Esophagus muscularis mucosa (tissue), 4 donors: ENCODE measurements around the gene MAST4.

Source experiments
- EP300 ChIP-seq: sonication (generic); formaldehyde crosslinking; IDR thresholded peaks from one replicate; pipeline ENCODE4 v1.6.1; 2017; ENCODE audit warnings: antibody characterized with exemption
- POLR2A ChIP-seq: fragments of 450-650 bp; IDR thresholded peaks from one replicate; pipeline ENCODE4 v1.6.1; 2017; ENCODE audit warnings: antibody characterized with exemption, moderate library complexity, mild to moderate bottlenecking, low read depth
- POLR2AphosphoS5 ChIP-seq, 2 donors: sonication (generic); formaldehyde crosslinking; IDR thresholded peaks; one replicate each; pipeline ENCODE4 v1.6.1; 2017; ENCODE audit warnings: antibody characterized with exemption in 2 of 2
- TF ChIP-seq, protein P1 (sequence below), 3 experiments: fragments of 200-600 bp in 2 of 3; fragments of 450-650 bp in 1 of 3; sonication (generic) in 2 of 3; IDR thresholded peaks; one replicate each; pipeline ENCODE4 v1.5.1; 2017 to 2019; ENCODE audit warnings: antibody characterized with exemption in 3 of 3, mild to moderate bottlenecking in 2 of 3, moderate library complexity in 1 of 3

GRCh38 chr5:67173959-67174358 is 577.8 kb downstream of the MAST4 start:
- TF ChIP-seq EP300 (no peak), POLR2AphosphoS5 (IDR thresholded peaks at IDR 0.05) (no peak), POLR2A (no peak)
- TF ChIP-seq, protein P1, sequence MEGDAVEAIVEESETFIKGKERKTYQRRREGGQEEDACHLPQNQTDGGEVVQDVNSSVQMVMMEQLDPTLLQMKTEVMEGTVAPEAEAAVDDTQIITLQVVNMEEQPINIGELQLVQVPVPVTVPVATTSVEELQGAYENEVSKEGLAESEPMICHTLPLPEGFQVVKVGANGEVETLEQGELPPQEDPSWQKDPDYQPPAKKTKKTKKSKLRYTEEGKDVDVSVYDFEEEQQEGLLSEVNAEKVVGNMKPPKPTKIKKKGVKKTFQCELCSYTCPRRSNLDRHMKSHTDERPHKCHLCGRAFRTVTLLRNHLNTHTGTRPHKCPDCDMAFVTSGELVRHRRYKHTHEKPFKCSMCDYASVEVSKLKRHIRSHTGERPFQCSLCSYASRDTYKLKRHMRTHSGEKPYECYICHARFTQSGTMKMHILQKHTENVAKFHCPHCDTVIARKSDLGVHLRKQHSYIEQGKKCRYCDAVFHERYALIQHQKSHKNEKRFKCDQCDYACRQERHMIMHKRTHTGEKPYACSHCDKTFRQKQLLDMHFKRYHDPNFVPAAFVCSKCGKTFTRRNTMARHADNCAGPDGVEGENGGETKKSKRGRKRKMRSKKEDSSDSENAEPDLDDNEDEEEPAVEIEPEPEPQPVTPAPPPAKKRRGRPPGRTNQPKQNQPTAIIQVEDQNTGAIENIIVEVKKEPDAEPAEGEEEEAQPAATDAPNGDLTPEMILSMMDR (IDR thresholded peaks at IDR 0.05) = no peak
